ENCODE measurements around the gene PTX4.

PTX4 gene

GRCh38 chr16:1435921-1436697 is 52.6 kb downstream of the PTX4 start:
- Histone ChIP-seq H3K9ac (ENCODE audit: low read depth, low read length, poor library complexity, severe bottlenecking) (no peak overlapping the region), H3K36me3 (ENCODE audit: insufficient read depth, low read length) (no peaks in the 10 kb centered on the region), H3K27me3 (ENCODE audit: insufficient read depth, low read length, poor library complexity, severe bottlenecking) (no peaks in the 10 kb centered on the region), H3K79me2 (ENCODE audit: insufficient read depth, low read length) (no peaks in the 10 kb centered on the region), H3K9me2 (replicated peaks; ENCODE audit: low read depth, low read length) (no peaks in the 10 kb centered on the region), H3K4me2 (ENCODE audit: low read depth, low read length, poor library complexity, severe bottlenecking) (no peak overlapping the region), H3K9me3 (ENCODE audit: insufficient read depth, low read depth, low read length) (no peaks in the 10 kb centered on the region), H4K20me1 (ENCODE audit: insufficient read depth, low read length, poor library complexity, severe bottlenecking) (no peaks in the 10 kb centered on the region), H3K4me1 (ENCODE audit: insufficient read depth, low read length, poor library complexity, severe bottlenecking) (no peaks in the 10 kb centered on the region), H3K4me3 (ENCODE audit: low read length, poor library complexity, severe bottlenecking) (no peak overlapping the region), H2AFZ (ENCODE audit: low read length) (no peak overlapping the region), H3F3A (ENCODE audit: low read depth) (no peaks in the 10 kb centered on the region)
- TF ChIP-seq CTCF (conservative IDR thresholded peaks at IDR 0.05; ENCODE audit: low read length) (no peak), EZH2phosphoT487 (IDR thresholded peaks at IDR 0.05; ENCODE audit: borderline replicate concordance) (no peak)
